Measurements from ENCODE around the gene PDPR. TPM values are rescaled to one million over a fixed set of nuclear protein-coding genes. Genes with fewer than 3 reads are reported as not detected.

The PDPR gene
- total RNA-seq, 1 experiment from 2014 or later = 28.5 TPM

- ATAC-seq = peak; percentile 52
- Histone ChIP-seq H3K9me3 (ENCODE audit: control insufficient read depth in 1 of 2, insufficient read depth in 1 of 2, low read depth in 1 of 2, low read length in 2 of 2) (no peaks in the 10 kb centered on the region), H3K27ac (ENCODE audit: low read depth, low read length) (no peak overlapping the region), H3K36me3 (ENCODE audit: control insufficient read depth in 1 of 2, insufficient read depth in 2 of 2, low read length in 2 of 2) (peaks cover 17 to 39% of the 10 kb centered on the region in 2 experiments; a peak in 3 of 4 replicates), H3K9me2 (ENCODE audit: insufficient read depth) (no peaks in the 10 kb centered on the region), H2AFZ (ENCODE audit: low read depth, low read length, poor library complexity, severe bottlenecking) (no peak overlapping the region), H3K4me2 (ENCODE audit: low read length) (peak overlapping the region; percentile 27), H3K9ac (ENCODE audit: low read length) (no peak overlapping the region), H3K4me3 (replicated peaks in 1 of 2; ENCODE audit: low read depth in 1 of 2, low read length in 2 of 2) (no peak overlapping the region), H4K20me1 (ENCODE audit: insufficient read depth) (no peaks in the 10 kb centered on the region), H3K4me1 (ENCODE audit: control insufficient read depth in 1 of 2, insufficient read depth in 2 of 2, low read length in 2 of 2) (peaks cover 0 to 16% of the 10 kb centered on the region in 2 experiments; a peak in 2 of 4 replicates), H3K79me2 (ENCODE audit: insufficient read depth, low read length) (no peaks in the 10 kb centered on the region), H3K27me3 (ENCODE audit: insufficient read depth, low read length) (no peaks in the 10 kb centered on the region)
- ChIA-PET POLR2A (no interaction called here), RAD21 (ENCODE audit: low non-redundant PET in 1 of 2, low total read pairs in 2 of 2, uncharacterized antibody in 2 of 2, unreplicated experiment in 2 of 2) (no interaction called here), CTCF (no interaction called here)
- no peak for DNase-seq (ENCODE audit: low read depth, low spot score)
- intact Hi-C loops (cut with micrococcal nuclease) = no loop called here
- TF ChIP-seq MAX (IDR thresholded peaks at IDR 0.05) = no peak
- TF ChIP-seq CTCF (IDR thresholded peaks at IDR 0.05 in 2 of 3, conservative IDR thresholded peaks at IDR 0.05 in 1 of 3; ENCODE audit: borderline replicate concordance in 1 of 3, insufficient read depth in 1 of 3, low read depth in 2 of 3, low read length in 2 of 3) = no peak
- TF ChIP-seq ATF3 (IDR thresholded peaks at IDR 0.05) = no peak
- TF ChIP-seq ZFX (IDR thresholded peaks at IDR 0.05) = no peak
- no peak for TF ChIP-seq YY1 (IDR thresholded peaks at IDR 0.05; ENCODE audit: extremely low read depth, insufficient replicate concordance, low read depth, low read length)
- TF ChIP-seq RAD21 (IDR thresholded peaks at IDR 0.05; ENCODE audit: low read depth) = no peak
- no peak for TF ChIP-seq POLR2AphosphoS5 (IDR thresholded peaks at IDR 0.05; ENCODE audit: low read depth, low read length)
- no peak for TF ChIP-seq EGR1 (IDR thresholded peaks at IDR 0.05; ENCODE audit: low read depth)
- BruUV-seq (replicated peaks) = no TSS peak
Observed at GRCh38 chr16:70151941-70152509, 37.9 kb downstream of the PDPR start.

All from HCT116 (cell line).